C4-2B (cell line): ENCODE data around the gene NELFCD.

Experiments
- H3K27ac ChIP-seq: fragments of 450-650 bp; 2 replicates; pipeline ENCODE4 v1.5.1; 2017
- CTCF ChIP-seq: fragments of 450-650 bp; conservative IDR thresholded peaks from 2 replicates; pipeline ENCODE4 v1.5.1; 2017; ENCODE audit warnings: mild to moderate bottlenecking
- ZFX ChIP-seq: fragments of 450-650 bp; IDR thresholded peaks from 2 replicates; pipeline ENCODE4 v1.6.1; 2017

Gene NELFCD

GRCh38 chr20:59040667-59041066, 59.6 kb downstream of the NELFCD start:
- no peak for TF ChIP-seq ZFX
- no peak for TF ChIP-seq CTCF
- H3K27ac ChIP-seq = peak overlapping the region; percentile 93; the same call in 1 of the 2 replicates

GRCh38 chr20:59041487-59041886, 60.4 kb downstream of the NELFCD start:
- peak overlapping the region; percentile 93 for H3K27ac ChIP-seq

- peak; percentile 97 for TF ChIP-seq ZFX
- TF ChIP-seq CTCF = no peak
- H3K27ac ChIP-seq = peak within 1 kb of the TSS; percentile 93
These were observed 61.2 kb downstream of the NELFCD start, which contains the start of gene PRELID3B for GRCh38 chr20:59042151-59042795. Gene PRELID3B, minus strand, starts transcription at chr20:59042786. Its CDS starts 56 bp downstream, at chr20:59042730.

- TF ChIP-seq CTCF (no peak), ZFX (no peak)
- peak overlapping the region; percentile 93 for H3K27ac ChIP-seq
These were observed 62.0 kb downstream of the NELFCD start for GRCh38 chr20:59042796-59043631.

- no peak for TF ChIP-seq CTCF
- no peak for TF ChIP-seq ZFX
- H3K27ac ChIP-seq = peak overlapping the region; percentile 93; the same call in 1 of the 2 replicates
These were observed 62.6 kb downstream of the NELFCD start for GRCh38 chr20:59043698-59044097.

- no peak overlapping the region for H3K27ac ChIP-seq
- TF ChIP-seq CTCF (no peak), ZFX (no peak)
These were observed 63.2 kb downstream of the NELFCD start for GRCh38 chr20:59044295-59044694.
